Measurements from ENCODE around the gene CARS2. TPM values are rescaled to one million over a fixed set of nuclear protein-coding genes. Genes with fewer than 3 reads are reported as not detected.
"Not testable (repeated sequence)": the region's sequence is repeated elsewhere in the genome, so short reads cannot be mapped to it uniquely, and the experiment has no call there.

CARS2 gene
- total RNA-seq, 1 experiment from 2014 or later = 31.9 TPM

GRCh38 chr13:110606281-110606680 is 99.6 kb downstream of the CARS2 start:
- in situ Hi-C loops (cut with HindIII; ENCODE audit: low pct_unique_long_range_greater_than_20kb, low sequenced_read_pairs); H3K4me3 ChIP-seq (ENCODE audit: low read depth in 2 of 2, low read length in 2 of 2); ATAC-seq; DNase-seq (ENCODE audit: low read depth, low spot score); intact Hi-C loops (cut with micrococcal nuclease; ENCODE audit: unreplicated experiment); H3K27ac ChIP-seq (ENCODE audit: low read length); CTCF ChIA-PET; H3K9me3 ChIP-seq (ENCODE audit: control insufficient read depth, insufficient read depth, low read depth, low read length); H3K27me3 ChIP-seq (ENCODE audit: control insufficient read depth, insufficient read depth, low read length); H3K36me3 ChIP-seq (ENCODE audit: control insufficient read depth, insufficient read depth, low read length); H3K4me1 ChIP-seq (ENCODE audit: control insufficient read depth, insufficient read depth, low read length); BruUV-seq (replicated peaks); POLR2A ChIA-PET: not testable (repeated sequence)

GRCh38 chr13:110605132-110605531 is 100.8 kb downstream of the CARS2 start:
- H3K4me1 ChIP-seq (ENCODE audit: control insufficient read depth, insufficient read depth, low read length) = no peaks in the 10 kb centered on the region
- H3K27me3 ChIP-seq (ENCODE audit: control insufficient read depth, insufficient read depth, low read length) = no peaks in the 10 kb centered on the region
- in situ Hi-C loops (cut with HindIII; ENCODE audit: low pct_unique_long_range_greater_than_20kb, low sequenced_read_pairs) = no loop called here
- TF ChIP-seq REST (IDR thresholded peaks at IDR 0.05; ENCODE audit: insufficient read depth in 1 of 2, low read depth in 2 of 2, low read length in 1 of 2) = no peak
- TF ChIP-seq POLR2AphosphoS5 (IDR thresholded peaks at IDR 0.05; ENCODE audit: low read depth, low read length) = no peak
- TF ChIP-seq SIN3A (IDR thresholded peaks at IDR 0.05; ENCODE audit: borderline replicate concordance, insufficient read depth, low read depth, low read length) = no peak
- DNase-seq (ENCODE audit: low read depth, low spot score) = no peak
- H3K27ac ChIP-seq (ENCODE audit: low read length) = no peak overlapping the region
- no peak overlapping the region for H3K4me3 ChIP-seq (ENCODE audit: low read depth in 2 of 2, low read length in 2 of 2)
- POLR2A ChIA-PET = no interaction called here
- intact Hi-C loops (cut with micrococcal nuclease; ENCODE audit: unreplicated experiment) = no loop called here
- H3K36me3 ChIP-seq (ENCODE audit: control insufficient read depth, insufficient read depth, low read length) = no peaks in the 10 kb centered on the region
- H3K9me3 ChIP-seq (ENCODE audit: control insufficient read depth, insufficient read depth, low read depth, low read length) = no peaks in the 10 kb centered on the region
- ATAC-seq = no peak
- BruUV-seq (replicated peaks) = no TSS peak
- CTCF ChIA-PET = no interaction called here

GRCh38 chr13:110600980-110601379 is 104.9 kb downstream of the CARS2 start:
- ATAC-seq (no peak), DNase-seq (ENCODE audit: low read depth, low spot score) (no peak)
- H3K27me3 ChIP-seq (ENCODE audit: control insufficient read depth, insufficient read depth, low read length) = no peaks in the 10 kb centered on the region
- ChIA-PET POLR2A (no interaction called here), CTCF (no interaction called here)
- in situ Hi-C loops (cut with HindIII; ENCODE audit: low pct_unique_long_range_greater_than_20kb, low sequenced_read_pairs) = no loop called here
- TF ChIP-seq POLR2AphosphoS5 (IDR thresholded peaks at IDR 0.05; ENCODE audit: low read depth, low read length) (no peak), SIN3A (IDR thresholded peaks at IDR 0.05; ENCODE audit: borderline replicate concordance, insufficient read depth, low read depth, low read length) (no peak), TCF7L2 (IDR thresholded peaks at IDR 0.05; ENCODE audit: low read depth, low read length) (no peak), CTCF (IDR thresholded peaks at IDR 0.05) (no peak), REST (IDR thresholded peaks at IDR 0.05; ENCODE audit: insufficient read depth in 1 of 2, low read depth in 2 of 2, low read length in 1 of 2) (no peak)
- no peaks in the 10 kb centered on the region for H3K4me1 ChIP-seq (ENCODE audit: control insufficient read depth, insufficient read depth, low read length)
- H3K4me3 ChIP-seq (ENCODE audit: low read depth in 2 of 2, low read length in 2 of 2) = no peak overlapping the region
- no peak overlapping the region for H3K27ac ChIP-seq (ENCODE audit: low read length)
- H3K9me3 ChIP-seq (ENCODE audit: control insufficient read depth, insufficient read depth, low read depth, low read length) = no peaks in the 10 kb centered on the region
- H3K36me3 ChIP-seq (ENCODE audit: control insufficient read depth, insufficient read depth, low read length) = no peaks in the 10 kb centered on the region
- intact Hi-C loops (cut with micrococcal nuclease; ENCODE audit: unreplicated experiment) = no loop called here
- BruUV-seq (replicated peaks) = no TSS peak
